GM06990 (cell line): ENCODE measurements around the gene MYO1C.
"Not testable (repeated sequence)": the region's sequence is repeated elsewhere in the genome, so short reads cannot be mapped to it uniquely, and the experiment has no call there.

Source experiments
- DNase-seq: peaks from one replicate; pipeline ENCODE4 v3.0.0-alpha.2; 2011; ENCODE audit not compliant: insufficient read length; ENCODE audit errors: extremely low read depth
- H3K27me3 ChIP-seq: replicated peaks from 2 replicates; pipeline ENCODE4 v1.6.0; 2011; ENCODE audit warnings: low read length; ENCODE audit not compliant: control insufficient read depth, insufficient read depth
- H3K36me3 ChIP-seq: 2 replicates; pipeline ENCODE4 v1.5.1; 2011; ENCODE audit warnings: low read length; ENCODE audit not compliant: control insufficient read depth, insufficient read depth
- H3K4me3 ChIP-seq: replicated peaks from 2 replicates; pipeline ENCODE4 v1.5.1; 2011; ENCODE audit warnings: low read depth, mild to moderate bottlenecking, control low read depth, low read length
- TF ChIP-seq, protein P1 (sequence below): IDR thresholded peaks from 2 replicates; pipeline ENCODE4 v1.5.1; 2011; ENCODE audit warnings: low read length, control low read depth, mild to moderate bottlenecking, inconsistent platforms; ENCODE audit not compliant: insufficient read depth, poor library complexity, severe bottlenecking

The MYO1C gene

DNA sequence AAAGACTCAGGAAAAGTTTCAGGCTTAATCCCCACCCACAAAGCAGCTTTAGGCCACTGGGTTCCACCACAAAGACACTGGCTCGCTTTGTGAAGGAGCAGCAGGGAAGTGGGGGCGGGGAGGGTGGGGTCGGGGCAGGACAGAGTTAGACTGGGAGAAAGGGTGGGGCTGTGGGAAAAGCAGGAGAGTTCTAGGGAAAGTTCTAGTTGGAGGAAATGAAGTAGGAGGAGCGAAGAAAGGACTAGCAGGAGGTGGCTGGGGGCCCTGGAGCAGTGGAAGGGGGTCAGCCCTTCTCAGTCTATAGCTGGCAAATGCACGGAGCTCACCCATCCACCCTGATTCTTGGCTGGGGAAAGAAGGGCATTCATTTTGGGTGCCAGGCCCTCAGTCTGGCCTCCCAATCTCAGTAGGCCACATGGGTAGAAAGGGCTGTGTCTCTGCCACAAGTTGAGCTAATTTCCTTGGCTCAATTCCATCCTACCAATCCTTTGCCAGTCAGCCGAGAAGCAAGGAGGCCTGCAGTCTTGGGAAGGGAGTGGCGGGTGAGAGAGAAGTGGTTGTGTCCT, 19.4 kb upstream of the MYO1C start:
- H3K4me3 ChIP-seq, result no peak overlapping the region
- peaks cover 14% of the 10 kb centered on the region for H3K36me3 ChIP-seq
- H3K27me3 ChIP-seq, result no peaks in the 10 kb centered on the region
- DNase-seq, result no peak
- TF ChIP-seq, protein P1, sequence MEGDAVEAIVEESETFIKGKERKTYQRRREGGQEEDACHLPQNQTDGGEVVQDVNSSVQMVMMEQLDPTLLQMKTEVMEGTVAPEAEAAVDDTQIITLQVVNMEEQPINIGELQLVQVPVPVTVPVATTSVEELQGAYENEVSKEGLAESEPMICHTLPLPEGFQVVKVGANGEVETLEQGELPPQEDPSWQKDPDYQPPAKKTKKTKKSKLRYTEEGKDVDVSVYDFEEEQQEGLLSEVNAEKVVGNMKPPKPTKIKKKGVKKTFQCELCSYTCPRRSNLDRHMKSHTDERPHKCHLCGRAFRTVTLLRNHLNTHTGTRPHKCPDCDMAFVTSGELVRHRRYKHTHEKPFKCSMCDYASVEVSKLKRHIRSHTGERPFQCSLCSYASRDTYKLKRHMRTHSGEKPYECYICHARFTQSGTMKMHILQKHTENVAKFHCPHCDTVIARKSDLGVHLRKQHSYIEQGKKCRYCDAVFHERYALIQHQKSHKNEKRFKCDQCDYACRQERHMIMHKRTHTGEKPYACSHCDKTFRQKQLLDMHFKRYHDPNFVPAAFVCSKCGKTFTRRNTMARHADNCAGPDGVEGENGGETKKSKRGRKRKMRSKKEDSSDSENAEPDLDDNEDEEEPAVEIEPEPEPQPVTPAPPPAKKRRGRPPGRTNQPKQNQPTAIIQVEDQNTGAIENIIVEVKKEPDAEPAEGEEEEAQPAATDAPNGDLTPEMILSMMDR, result no peak

DNA sequence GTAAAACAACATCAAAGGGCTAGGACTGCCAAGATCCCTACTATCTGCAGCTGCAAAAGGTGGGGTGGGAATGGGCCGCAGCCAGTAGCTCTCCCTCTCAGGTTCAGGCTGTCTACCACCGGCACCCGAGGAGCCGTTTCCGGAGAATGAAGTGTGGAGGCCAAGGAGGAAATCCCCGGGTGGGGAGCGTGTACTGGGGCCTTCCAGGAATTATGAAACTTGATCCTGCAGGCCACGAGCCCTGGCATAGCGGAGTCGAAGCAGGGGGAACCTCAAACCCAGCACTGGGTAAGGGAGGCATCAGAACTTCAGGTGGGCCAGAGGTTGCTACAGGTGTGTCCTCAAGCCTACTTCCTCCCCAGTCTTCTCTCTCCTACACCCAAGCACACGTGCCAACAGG, 18.8 kb upstream of the MYO1C start:
- H3K4me3 ChIP-seq, result no peak overlapping the region
- no peak for DNase-seq
- TF ChIP-seq, protein P1, result no peak
- no peaks in the 10 kb centered on the region for H3K27me3 ChIP-seq
- peaks cover 14% of the 10 kb centered on the region for H3K36me3 ChIP-seq

DNA sequence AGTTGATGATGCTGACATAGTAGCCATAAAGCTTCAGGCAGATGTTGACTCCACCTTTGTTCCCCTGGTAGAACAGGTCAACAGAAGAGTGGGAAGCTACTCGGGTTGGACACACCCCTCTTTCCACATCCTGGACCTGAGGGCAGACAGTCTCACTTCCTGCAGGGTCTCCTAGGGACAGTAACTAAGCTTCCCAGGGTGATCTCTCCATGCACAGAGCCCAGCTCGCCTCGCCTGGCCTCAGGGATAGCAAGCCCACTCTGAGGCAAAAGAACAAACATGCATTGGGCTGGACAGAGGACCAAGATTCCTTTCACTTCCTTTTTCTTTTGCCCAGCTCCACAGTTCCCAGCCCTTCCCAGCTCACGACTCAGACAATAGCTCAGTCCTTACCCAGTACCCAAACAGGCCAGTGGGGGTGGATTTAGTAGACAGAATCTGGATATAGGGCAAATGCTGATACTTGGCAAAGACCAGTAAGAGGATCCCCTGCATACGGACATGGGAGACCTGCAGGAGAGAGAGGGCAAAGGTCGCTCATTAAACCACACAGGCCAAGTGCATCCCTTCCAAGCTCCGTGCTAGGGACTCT, 16.9 kb upstream of the MYO1C start:
- DNase-seq, result no peak
- no peaks in the 10 kb centered on the region for H3K27me3 ChIP-seq
- TF ChIP-seq, protein P1, result no peak
- H3K4me3 ChIP-seq, result no peak overlapping the region
- H3K36me3 ChIP-seq, result peaks cover 17% of the 10 kb centered on the region

DNA sequence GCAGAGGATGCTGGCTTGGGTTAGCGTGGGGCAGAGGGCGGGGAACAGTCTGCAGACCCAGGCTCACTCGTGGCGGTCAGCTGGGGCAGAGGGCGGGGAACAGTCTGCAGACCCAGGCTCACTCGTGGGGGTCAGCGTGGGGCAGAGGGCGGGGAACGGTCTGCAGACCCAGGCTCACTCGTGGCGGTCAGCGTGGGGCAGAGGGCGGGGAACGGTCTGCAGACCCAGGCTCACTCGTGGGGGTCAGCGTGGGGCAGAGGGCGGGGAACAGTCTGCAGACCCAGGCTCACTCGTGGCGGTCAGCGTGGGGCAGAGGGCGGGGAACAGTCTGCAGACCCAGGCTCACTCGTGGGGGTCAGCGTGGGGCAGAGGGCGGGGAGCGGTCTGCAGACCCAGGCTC, 16.2 kb upstream of the MYO1C start:
- not testable (repeated sequence) for DNase-seq, H3K27me3 ChIP-seq, H3K4me3 ChIP-seq
- peaks cover 17% of the 10 kb centered on the region for H3K36me3 ChIP-seq

DNA sequence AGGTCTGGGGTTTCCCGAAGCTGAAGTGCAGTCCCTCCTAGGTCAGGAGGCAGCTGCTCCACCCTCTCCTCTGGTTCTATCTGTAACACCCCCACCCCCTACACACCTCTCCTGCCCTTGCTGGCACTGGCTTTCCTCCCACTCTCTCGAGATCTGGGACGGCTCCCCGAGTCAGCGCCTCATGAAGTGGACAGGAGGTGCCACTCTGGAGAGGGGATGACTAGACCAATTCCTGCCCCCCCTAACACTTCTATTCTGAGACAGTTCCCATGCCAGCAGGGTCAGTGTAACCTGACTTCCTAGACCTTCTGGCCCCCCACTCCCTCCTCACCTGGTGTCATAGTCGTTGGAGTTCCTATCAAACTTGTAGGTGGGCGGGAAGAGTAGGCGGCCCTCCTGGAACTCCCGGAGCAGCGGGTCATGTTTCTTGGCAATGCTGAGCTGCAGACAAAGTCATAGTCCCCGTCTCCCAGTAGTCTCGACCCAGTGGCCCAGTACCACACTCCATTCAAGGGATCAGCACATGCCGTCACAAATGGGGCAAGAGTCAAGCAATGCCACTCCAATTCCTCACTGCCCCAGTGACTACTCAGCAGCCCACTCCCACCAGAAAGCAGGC, 14.3 kb upstream of the MYO1C start:
- DNase-seq, result no peak
- peaks cover 12% of the 10 kb centered on the region for H3K36me3 ChIP-seq
- TF ChIP-seq, protein P1, result no peak
- no peak overlapping the region for H3K4me3 ChIP-seq
- H3K27me3 ChIP-seq, result no peaks in the 10 kb centered on the region

DNA sequence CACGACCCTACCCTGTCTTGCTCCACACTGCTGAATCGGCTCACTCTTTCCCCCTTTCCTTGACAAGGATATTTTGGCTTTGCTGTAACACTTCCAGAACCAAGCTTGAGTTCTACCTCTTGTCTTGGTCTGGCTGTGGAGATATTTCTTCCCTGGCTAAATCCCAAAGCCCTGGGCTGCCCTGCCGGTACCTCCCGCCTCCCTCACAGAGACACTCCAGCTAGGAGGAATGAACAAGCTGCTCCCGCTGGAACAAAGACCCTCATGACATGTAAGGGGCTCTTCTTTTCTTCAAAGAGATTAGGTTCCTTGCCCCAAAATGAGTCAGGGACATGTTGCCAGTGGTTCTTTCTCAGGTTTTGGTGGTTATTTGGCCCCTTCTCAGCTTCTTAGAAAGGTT, 13.1 kb upstream of the MYO1C start:
- Histone ChIP-seq H3K4me3 (no peak overlapping the region), H3K36me3 (peaks cover 9% of the 10 kb centered on the region), H3K27me3 (no peaks in the 10 kb centered on the region)
- TF ChIP-seq, protein P1, result no peak
- no peak for DNase-seq
